Measurements from ENCODE around the gene PDE11A.

PDE11A gene

DNA sequence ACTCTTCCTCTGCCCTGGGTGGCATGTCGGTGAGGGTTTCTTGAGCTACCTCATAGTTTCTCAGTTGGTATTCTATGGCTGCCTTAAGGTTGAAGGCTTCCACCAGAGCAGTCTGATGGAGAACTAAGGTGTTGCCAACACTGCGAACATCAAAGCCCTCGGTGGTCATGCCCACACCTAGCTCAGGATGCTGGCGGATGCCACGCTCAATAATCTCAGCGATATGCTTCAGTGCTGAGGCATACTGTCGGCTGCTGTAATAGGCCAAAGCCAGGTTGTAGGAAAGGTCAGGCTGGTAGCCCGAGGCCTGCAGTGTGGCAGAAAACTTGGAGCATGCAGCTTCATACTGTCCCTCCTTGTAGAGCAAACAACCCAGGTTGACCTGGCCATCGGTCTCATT, 454.7 kb downstream of the PDE11A start:
- DNase-seq: no peak

DNA sequence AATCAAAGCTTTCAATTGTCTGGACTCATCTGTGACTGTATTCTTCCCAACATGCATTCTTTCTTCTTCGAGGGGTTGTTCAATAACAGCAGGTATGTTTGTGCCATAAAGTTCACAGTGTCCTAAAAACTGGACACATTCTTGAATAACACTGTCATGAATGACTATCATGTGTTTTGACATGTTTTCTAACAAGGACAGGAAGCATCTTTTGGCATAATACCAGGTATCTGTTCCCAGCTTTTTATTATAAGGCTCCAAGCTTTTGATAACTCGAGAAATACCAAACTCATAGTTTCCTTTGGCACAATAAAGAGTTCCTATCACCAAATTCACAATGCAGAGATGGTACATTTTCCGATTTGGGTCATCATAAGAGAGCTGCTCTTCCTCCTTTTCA, 455.8 kb downstream of the PDE11A start:
- DNase-seq: no peak

DNA sequence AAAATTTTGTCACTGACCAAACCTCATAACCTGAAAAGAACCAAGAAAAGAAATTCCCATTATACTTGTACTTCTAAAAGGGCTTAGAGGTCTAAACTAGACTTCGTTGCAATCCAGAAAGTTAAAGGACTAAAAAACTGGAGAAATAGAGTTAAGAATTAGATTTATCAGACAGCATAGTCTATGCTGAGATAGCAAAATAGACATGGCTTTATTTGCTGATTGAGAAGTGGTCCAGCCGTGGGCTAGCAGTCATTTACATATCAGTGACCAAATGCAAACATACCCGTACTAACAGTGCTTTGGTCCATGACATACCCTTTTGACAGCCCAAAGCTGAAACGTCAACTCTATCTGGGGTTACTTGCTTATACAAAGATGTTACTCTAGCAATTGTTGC, 456.5 kb downstream of the PDE11A start:
- DNase-seq: no peak

DNA sequence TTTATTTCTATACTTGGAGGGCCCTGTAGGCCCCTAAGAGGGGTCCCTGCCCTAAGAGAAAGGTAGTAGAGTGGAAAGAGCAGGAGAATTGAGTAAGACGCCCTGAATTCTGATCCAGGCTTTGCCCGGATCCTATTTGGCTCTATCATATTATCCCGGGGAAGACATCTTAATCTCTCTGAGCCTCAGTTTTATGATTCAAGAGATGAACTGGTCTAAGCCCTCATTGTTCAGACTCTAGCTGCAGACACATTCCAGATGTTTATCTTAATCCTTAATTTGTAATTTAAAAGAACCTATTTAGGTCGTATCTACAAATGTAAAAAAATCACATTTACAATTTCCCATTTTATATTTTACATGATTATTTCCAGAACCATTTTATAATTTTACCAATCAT, 459.9 kb downstream of the PDE11A start:
- DNase-seq: no peak

DNA sequence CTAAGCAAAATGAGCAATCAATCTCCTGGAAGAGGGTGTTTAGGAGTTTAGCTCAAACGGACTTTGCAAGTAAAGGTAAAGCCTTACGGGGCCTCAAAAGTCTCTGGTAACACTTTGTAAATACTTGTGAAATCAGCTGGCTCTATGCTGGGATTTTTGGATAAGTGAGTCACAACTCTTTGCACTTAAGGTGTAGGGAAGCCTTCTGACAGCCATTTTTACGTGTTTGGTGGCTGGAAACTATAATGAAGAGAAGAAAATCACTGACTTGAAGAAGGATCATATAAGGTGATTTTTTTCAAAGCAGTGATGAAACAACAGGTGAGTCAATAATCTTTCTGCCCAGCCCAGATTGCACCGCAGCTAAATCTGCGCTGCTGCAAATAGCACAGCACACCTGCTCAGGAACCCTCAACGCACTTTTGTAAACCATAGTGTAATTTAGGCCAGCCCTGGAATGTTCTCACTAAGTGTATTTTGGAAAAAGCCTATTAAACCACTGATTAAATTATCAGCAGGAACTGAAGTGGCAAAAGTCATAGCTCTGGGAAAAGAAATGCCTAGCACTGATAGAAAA, 461.2 kb downstream of the PDE11A start:
- DNase-seq: no peak

DNA sequence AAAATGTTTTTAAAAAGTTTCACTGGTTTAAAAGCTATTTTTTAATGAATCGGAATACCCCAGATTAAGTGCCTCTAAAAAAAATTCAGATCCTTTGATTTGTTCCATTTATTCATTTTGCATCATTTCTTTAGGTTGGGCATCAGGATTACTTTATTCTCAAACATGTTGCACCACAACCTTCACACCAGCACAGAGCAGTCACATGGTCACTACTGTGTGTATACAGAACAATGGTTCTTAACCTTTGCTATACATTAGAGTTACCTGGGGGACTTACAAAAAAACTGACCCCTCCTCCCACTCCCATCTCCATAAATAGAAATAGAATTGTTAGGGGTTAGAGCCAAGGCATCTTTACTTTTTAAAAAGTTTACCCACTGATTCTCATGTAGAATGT, 461.8 kb downstream of the PDE11A start:
- no peak for DNase-seq

DNA sequence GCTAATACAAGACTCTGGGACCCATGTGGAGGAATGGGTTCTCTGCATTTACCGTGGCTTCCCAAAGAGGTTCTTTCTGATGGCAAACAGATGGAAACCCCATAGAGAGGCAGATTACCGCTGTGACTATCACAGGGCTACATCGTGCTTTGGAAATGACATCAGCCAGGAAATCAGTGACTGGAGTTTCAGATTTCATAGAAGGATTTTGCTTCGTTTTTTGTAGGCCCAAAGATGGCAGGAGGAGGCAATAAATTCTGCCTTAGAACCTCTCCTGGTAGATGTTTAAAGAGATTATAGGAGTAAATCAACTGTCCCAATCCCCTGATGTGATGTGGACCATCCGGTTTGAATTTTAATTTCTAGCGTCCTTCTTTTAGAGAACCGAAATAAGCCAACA, 465.9 kb downstream of the PDE11A start:
- no peak for DNase-seq

DNA sequence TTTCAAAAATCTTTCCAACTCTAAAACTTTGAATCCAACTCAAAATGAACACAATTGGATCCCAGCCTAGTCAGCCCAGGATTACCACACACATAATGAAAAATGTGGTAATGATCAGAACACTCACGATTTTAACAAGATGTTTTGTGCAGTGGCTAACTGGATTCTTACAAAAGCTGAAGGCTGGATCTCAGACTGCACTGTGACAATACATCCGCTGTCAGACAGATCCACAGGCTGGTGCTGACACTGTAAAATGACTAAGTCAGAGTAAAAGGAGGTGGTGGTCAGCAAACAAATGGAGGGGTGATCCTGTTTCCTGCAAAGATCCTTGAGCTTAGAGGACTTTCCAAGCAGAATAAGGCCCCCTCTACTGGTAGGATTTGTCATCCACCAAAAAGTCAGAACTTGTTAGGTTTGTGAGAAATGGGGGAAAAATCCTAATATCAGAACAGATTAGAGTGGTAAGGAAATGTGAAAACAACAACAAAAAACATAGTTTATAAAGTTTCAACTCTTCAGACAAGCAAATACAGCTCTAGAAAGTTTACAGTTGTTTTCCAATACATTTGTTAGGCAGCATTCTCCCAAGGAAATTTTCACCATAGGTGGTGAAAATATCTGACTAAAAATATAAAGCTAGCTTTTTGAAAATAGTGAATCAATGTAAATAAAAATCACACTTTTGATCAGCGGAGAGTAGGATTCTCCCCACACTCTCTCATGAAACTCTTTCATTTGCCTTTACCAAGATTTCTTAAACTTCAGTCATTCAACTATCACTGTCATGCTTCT, 468.1 kb downstream of the PDE11A start:
- DNase-seq: peak; percentile 36

DNA sequence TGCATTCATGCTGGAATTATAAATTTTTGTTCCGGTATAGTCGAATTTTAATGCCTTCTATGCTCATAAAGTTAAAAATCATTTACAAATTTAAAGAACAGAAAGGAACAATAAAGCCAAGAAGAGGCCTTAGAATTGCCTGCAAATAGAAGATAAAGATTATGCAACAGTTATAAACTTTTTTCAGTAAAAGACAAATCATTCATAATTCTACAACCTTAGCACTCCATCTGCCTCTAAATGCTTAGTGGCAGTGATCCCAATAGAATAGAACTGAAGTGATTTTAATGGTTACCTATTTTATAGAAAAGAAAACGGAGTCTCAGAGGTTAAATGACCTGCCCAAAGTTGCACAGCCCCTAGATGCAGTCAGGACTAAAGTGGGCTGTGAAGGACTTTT, 468.8 kb downstream of the PDE11A start:
- no peak for DNase-seq

DNA sequence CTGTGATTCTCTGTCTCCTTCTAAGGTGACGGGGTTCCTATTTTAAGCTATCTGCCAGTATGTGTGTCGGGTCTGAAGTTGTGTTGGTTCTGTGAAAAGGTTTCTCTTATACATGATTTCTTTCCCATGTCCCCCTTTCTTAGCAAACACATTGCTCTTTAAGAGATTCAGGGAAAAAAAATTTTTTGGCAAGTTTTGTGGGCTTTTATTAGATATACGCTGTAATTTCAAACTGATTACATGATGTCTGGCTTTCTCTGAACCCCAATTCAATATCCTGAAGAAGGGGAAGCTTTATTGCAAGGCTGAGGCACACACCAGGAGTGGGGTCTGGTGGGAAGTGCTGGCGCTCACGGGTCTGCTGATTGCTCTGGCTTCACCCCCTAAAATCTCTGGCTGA, 469.4 kb downstream of the PDE11A start:
- DNase-seq: no peak

DNA sequence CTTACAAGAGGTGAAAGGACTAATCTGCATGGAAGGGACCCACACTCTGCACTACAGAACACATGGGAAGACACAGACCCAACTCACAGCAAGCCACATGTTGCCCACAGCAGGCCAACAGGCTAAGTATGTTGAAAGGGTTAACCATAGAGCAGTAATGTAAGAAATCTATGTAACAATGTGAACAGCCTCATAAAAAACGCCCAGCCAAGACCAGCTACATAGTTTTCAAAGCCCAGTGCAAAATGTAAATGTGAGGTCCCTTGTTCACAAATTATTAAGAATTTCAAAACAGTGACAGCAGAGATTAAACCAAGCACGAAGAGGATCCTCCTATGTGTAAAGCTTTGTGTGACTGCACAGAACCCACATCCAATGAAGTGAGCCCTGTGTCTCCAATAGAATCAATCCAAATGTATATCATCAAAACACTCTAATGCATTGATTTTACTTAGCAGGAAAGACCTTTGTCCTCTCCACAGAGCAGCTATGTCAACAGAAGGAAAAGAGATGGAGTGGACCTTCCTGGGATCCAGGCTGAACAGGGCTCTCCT, 469.9 kb downstream of the PDE11A start:
- no peak for DNase-seq

DNA sequence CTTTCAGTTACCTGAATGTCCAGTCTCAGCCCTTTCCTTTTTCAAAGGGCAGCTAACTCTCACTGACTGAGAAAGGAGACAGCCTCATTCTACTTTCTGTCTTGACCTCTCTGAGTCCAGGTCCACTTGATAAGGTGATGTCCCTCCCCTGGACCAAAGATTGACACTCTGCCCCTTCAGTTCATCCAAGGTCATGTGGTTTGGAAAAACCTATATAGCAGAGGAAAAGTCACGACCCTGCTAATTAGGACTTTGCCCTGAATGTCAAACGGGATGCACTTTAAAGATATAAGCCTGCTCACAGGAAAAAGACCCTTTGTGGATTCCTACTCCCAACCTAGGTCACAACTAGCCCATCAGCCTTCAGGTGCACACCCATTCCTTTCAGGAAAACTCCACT, 471.7 kb downstream of the PDE11A start:
- DNase-seq: no peak

DNA sequence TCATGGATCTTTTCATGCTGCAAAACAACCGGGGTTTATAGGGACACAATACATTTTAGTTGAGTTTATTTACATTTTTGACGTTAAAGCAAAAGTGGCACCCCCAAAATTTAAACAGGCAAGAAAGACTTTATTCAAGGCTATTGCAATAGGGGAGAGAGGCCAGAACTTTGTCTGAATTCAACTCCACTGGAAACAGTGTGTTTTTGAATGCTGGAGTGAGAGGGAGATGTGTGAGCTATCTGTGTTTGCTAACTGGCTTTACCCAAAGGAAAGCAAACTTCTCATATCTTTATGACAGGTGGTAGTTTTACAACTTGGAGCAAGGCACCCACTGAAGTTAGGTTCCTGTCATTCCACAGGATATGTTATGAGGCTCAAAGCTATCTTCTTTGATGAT, 472.6 kb downstream of the PDE11A start:
- DNase-seq: no peak

DNA sequence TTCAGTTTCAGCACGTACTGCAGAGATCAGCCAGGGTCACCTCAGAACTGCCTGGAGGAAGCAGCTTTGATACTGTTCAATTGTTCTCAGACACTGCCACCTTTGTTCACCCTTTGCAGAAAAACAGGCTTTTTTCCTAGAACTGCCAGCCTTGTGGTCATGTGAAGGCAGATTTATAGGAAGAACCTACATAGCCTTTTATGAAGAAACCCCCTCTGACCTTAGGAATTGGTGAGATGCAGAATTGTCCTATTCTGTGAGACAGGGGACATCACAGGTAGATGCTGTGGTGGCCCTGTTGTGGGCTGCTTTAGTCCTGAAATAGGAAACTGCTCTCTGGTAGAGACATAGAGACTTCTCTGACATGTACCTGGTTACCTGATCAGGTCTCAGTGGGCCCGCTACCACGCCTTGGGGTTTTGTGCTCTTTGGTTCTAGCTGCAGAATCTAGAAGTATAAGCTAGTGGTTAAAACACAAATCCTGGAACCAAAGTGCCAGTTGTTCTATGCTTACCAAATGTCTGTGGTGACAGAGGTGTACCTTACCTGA, 473.4 kb downstream of the PDE11A start:
- DNase-seq: no peak

DNA sequence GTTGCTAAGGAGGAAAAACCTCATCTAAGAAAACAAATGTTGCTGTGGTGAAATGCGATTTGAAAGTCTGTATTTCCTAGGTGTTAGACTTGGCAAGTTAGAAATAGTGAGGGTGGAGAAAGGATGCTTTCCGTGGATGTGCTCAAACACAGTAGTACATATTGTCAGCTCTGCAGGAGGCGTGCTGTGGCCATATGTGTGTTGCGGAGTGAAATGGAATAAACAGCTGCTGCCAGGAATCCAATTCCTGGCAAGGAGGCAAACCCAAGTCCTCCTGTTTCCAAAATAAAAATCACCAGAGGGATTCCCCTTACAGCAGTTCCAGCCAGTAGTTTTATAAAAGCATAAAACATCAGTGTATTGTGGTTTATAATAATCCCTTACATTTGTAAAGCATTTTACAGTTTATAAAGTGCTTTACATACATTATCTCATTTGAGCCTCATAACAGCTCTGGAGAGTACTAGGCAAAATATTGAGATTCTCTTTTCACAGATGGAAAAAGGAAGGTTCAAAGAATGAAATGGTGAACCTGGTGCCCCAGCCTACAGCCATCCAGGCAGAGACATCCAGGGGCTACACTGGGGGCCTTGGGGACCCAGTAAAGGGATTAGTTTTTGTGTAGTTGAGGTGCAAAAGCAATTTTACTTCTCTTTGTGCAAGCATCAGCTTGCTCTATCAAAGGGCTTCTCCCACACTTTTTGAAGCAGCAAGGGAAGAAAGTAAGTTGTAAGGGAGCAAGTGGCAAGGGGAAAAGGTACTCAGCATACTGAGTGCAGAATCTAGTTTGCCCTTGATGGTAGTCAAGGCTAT, 474.0 kb downstream of the PDE11A start:
- no peak for DNase-seq

DNA sequence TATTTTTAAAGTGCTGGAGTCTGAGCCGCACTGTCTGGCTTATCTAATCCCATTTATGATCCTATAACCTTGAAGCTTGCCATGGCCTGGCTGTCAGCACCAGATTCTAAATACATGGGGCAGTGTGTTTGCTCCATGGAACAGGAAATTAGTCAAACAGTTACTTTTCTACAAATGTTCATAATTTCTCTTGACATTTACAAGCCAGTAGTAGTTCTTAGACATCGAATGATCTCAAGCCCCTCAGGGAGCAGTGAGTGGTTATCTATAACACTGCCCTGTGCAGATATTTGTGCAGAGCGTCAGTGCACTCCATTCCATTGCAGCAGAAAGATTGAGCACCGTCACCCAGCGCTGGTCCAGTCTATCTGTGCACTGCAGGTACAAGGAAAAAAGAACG, 474.8 kb downstream of the PDE11A start:
- DNase-seq: no peak

DNA sequence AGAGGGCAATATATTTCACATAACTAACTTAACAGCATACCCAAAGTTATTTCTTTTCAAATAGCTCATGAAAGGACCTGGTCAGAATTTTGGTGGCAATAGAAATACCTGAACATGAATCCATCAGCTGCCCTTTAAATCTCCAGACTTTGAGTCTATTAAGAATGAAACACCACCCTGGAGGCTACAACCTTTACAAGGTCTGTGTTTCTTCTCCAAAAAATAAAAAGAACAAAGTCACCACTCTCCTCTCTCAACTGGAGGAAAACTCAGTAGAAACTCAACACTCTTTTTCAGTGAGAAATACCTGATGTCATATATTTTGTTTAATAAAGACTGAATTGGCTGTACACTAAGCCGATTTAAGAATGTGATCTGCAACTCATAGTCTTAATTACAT, 475.7 kb downstream of the PDE11A start:
- DNase-seq: no peak

DNA sequence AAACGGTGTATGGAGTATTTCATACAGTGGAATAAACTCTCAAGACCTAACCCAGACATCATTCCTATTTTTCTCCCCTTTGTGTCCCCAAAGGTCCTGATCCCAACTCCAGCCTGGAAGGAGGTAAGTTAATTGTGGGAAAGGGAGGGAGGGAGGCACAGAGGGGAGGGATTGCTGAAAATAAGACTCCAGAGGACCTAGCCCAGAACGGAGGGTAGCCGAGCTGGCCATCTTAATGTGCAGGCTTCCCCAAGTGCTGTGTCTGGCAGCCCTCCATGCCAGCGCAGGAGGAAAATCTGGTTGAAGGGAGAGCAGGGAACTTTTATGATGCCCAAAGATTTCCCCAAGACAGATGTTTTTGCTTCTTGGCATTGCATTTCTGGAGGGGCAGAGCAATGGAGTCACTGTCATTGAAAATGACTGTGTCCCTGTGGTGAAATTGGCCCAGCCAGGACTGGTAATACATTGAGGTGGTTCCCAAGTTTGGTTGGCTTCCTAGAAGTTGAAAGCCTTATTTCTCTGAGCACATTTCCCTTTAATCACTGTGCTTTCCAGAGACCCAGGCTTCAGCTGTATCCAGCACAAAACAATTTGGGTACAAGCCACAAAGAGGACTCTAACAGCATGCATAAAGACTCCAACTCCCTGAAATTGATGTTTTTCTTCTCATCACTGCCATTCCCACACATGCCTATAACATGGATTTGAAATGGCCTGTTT, 477.3 kb downstream of the PDE11A start:
- no peak for DNase-seq

DNA sequence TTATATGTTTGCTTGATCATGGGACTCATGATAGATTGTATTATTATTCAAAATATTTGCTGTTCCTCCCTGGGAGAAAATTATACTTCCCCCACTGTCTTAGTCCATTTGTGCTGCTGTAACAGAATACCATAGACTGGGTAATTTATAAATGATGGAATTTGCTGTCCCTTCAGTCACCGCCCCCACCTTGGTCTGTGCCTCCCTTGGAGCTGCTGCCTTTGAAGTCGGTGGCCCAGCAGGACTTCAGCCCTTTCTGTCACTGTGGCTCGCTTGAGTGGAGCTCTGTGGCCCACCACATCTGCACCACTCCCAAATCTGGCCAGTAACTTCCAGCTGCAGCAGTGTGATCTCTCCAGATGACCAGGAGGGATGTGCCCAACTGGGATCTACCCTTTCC, 479.2 kb downstream of the PDE11A start:
- no peak for DNase-seq

DNA sequence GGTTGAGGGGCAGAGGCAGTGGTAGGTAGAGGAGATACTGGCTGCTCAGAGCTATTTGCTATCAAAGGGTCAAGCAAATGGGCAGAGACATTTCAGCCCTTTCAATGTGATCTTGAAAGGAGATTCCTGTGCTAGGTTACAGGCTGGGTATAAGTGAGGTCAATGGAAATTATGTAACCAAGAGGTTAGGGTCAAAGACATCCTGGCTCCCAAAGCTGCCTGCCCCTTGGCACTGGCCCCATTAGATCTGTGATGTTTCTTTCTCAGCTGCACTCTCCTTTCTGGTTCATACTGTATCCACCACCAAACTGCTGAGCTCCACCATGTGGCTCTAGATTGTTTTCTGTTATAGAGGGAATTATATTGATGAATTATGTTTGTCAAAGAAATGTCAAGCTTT, 479.6 kb downstream of the PDE11A start:
- DNase-seq: no peak

DNA sequence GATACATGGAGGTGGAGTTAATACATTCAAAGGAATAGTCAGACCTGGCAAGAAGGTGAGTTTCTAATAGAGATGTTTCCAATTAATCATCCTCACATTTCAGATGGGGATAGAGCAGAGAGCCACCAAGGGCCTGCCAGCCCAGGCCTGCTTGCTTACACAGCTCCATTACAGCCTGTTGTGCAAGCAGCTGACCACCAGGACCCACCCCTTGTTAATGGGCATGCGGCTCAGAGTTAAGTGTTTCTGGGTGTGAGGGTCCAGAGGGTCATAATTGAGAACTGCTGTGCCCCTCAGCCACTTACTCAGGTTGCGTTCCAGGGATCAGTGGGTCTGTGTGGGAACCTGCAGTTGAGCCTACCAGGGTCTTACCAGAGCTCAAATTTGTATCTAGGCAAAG, 480.2 kb downstream of the PDE11A start:
- DNase-seq: no peak

DNA sequence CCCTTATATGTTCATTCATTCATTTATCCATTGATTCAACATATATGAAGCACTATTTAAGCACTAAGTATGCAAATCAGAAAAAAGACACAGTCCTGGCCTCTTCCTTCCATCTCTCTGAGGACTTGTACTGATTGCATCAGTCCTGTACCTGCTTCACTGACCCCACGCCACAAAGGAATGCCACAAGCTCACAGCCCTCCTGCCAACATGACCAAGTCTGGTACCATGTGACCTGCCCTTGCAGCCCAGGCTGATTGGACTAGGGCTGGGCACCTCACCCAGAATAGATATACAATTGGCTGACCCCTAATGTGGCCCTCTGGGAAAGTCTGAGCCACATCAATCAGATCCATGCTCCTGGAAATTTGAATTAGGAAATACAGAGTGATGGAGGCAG, 483.4 kb downstream of the PDE11A start:
- DNase-seq: no peak

DNA sequence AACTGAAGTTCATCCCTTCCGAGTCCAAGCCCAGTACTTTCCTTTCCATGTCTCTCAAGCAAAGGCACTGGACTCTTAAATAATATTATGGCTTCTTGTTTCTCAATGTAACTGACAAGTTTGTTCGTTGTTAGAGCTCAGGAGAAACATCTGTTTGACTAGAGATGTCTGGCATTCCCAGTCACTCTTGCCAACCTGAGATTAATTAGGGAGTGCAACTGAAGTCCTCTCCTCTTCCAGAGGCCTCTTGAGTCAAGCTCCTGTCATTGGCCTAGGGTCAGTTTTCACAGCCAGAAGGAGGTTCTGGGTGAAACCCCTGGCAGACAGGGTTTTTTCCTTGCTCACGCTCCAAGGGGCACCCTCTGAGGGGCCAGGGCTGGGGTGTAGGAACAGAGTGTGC, 483.9 kb downstream of the PDE11A start:
- no peak for DNase-seq
